GM13977 (cell line): Measurements from ENCODE around the gene AKR1C4.
"Not testable (repeated sequence)": the region's sequence is repeated elsewhere in the genome, so short reads cannot be mapped to it uniquely, and the experiment has no call there.

Source experiments
- DNase-seq: peaks from one replicate; pipeline ENCODE4 v3.0.0; 2012; ENCODE audit warnings: low spot score
- in situ Hi-C: fragments of 300-500 bp; cut with MboI; formaldehyde crosslinking; loops from one replicate; pipeline ENCODE4 v1.12.0; 2022; ENCODE audit warnings: low sequenced_read_pairs, low pct_unique_long_range_greater_than_20kb, mixed read lengths, inconsistent platforms; ENCODE audit not compliant: unreplicated experiment
- TF ChIP-seq, protein P1 (sequence below): IDR thresholded peaks from 2 replicates; pipeline ENCODE4 v1.5.1; 2012; ENCODE audit warnings: mild to moderate bottlenecking, control low read depth; ENCODE audit not compliant: insufficient read depth; ENCODE audit errors: extremely low read depth, missing control alignments

Gene AKR1C4

DNA sequence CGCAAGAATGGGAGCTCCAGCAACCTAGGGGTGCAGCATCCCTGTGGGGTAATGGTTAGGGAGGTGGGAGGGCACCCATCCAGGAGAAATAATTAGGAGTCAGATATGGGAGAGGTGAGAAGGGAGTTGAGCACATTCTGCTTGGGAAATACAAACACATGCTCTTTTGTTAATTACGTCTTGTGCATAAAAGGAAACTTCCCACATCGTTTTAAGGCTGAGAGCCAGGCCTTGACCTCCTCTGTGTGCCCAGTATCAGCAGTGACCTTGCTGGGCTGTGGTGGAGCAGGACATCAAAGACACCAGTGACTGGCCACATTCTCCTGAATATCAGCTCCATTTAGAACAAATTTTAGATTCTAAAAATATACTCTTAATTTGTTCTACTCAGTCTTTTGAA lies 22.6 kb downstream of the AKR1C4 start:
- TF ChIP-seq, protein P1, sequence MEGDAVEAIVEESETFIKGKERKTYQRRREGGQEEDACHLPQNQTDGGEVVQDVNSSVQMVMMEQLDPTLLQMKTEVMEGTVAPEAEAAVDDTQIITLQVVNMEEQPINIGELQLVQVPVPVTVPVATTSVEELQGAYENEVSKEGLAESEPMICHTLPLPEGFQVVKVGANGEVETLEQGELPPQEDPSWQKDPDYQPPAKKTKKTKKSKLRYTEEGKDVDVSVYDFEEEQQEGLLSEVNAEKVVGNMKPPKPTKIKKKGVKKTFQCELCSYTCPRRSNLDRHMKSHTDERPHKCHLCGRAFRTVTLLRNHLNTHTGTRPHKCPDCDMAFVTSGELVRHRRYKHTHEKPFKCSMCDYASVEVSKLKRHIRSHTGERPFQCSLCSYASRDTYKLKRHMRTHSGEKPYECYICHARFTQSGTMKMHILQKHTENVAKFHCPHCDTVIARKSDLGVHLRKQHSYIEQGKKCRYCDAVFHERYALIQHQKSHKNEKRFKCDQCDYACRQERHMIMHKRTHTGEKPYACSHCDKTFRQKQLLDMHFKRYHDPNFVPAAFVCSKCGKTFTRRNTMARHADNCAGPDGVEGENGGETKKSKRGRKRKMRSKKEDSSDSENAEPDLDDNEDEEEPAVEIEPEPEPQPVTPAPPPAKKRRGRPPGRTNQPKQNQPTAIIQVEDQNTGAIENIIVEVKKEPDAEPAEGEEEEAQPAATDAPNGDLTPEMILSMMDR = no peak
- in situ Hi-C loops = no loop called here

DNA sequence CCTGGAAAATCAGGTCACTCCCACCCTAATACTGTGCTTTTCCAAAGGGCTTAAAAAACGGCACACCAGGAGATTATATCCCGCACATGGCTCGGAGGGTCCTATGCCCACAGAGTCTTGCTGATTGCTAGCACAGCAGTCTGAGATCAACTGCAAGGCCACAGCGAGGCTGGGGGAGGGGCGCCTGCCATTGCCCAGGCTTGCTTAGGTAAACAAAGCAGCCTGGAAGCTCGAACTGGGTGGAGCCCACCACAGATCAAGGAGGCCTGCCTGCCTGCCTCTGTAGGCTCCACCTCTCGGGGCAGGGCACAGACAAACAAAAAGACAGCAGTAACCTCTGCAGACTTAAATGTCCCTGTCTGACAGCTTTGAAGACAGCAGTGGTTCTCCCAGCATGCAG lies 26.3 kb downstream of the AKR1C4 start:
- DNase-seq, in situ Hi-C loops: not testable (repeated sequence)

More for the DNA sequence above, 22.6 kb downstream of the AKR1C4 start:
- DNase-seq = no peak

DNA sequence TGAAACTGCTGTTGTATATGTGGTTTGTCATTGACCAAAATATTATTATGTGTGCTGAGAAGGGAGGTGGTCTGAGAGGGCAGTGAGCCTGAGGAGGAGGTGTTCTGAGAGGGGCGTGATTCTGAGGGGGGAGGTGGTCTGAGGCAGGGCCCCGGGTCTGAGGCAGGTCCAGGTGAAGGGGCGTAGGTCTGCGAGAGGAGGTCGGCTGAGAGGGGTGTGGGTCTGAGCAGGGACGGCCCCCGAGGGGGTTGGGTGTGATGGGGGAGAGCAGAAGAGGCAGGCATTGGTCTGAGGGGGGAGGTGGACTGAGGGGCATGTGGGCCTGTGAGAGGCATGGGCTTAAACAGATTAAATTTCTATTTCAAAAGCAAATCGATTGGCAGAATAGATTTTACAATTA lies 32.4 kb downstream of the AKR1C4 start:
- TF ChIP-seq, protein P1 = no peak
- DNase-seq = no peak
- in situ Hi-C loops = no loop called here

DNA sequence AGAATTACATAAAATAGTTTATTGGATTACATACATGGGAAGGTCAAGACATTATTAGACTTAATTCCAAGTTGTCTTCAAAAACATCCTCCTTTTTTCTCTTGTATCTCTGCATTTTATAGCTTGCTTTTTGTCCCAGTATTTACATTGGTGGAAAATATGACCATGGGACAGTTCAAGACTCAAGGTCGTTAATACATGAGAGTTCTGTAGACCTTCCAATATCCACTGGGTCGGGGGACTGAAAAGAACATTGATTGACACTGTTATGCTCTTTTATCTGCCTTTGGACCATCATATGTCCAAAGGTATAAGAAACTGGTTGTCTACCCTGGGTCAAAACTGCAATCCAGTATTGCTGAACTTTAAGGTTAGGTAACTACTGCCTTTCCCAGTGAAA lies 36.7 kb downstream of the AKR1C4 start:
- no peak for DNase-seq
- TF ChIP-seq, protein P1 = no peak
- in situ Hi-C loops = no loop called here

DNA sequence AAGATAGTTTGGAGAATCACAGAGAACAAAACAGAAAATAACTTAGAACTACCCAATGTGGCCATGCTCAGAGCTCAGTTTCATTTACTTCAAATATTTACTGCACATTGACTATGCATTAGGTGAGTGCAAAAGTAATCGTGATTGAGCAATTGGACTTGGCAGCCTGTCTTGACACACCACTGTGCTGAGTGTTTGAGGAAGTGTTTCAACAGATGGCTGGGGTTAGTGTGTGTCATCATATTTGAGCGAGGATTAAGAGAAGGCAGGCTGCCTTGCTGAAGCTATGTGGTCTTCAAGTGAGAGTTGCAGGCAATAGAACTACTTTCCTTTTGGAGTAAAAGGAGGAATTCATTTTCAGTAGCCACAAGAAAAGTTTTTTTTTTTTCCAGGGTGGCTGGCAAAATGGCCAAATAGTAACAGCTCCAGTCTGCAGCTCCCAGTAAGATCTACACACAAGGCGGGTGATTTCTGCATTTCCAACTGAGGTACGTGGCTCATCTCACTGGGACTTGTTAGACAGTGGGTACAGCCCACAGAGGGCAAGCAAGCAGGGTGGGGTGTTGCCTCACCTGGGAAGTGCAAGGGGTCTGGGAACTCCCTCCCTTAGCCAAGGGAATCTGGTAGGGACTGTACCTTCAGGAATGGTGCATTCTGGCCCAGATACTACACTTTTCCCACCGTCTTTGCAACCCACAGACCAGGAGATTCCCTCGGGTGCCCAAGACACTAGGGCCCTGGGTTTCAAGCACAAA lies 37.6 kb downstream of the AKR1C4 start:
- TF ChIP-seq, protein P1 = no peak
- no peak for DNase-seq
- in situ Hi-C loops = no loop called here

DNA sequence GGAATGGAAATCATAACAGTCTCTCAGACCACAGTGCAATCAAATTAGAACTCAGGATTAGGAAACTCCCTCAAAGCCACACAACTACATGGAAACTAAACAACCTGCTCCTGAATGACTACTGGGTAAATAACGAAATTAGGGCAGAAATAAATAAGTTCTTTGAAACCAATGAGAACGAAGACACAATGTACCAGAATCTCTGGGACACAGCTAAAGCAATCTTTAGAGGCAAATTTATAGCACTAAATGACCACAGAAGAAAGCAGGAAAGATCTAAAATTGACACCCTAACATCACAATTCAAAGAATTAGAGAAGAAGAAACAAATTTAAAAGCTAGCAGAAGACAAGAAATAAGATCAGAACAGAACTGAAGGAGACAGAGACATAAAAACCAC lies 40.9 kb downstream of the AKR1C4 start:
- in situ Hi-C loops, DNase-seq: not testable (repeated sequence)

DNA sequence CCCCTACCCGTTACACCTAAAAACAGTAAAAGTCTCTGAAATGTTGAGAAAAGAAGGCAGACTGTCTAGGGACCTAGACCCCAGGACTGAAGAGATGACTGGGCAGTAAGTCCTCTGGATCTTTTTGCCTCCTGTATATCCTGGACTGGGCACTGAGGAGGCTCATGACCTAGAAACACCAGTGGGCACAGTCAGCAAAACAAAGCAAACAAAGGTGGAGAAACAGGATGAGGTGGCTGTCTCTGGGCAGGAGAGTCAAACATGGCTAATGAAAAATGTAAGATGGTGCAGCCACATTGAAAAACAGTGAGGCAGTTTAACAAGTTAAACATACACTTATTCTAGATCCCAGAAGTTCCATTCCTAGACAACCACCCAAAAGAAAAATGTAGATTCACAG lies 45.9 kb downstream of the AKR1C4 start:
- in situ Hi-C loops = no loop called here
- DNase-seq = no peak
- TF ChIP-seq, protein P1 = no peak
